Thoracic aorta (tissue), 2 donors: ENCODE data around the gene MAX. TPM values are rescaled to one million over a fixed set of nuclear protein-coding genes. Genes with fewer than 3 reads are reported as not detected.
"Not testable (repeated sequence)": the region's sequence is repeated elsewhere in the genome, so short reads cannot be mapped to it uniquely, and the experiment has no call there.

Experiments
- ATAC-seq: fragments of 150-250 bp; one replicate; pipeline ENCODE4 v1.8.0; 2017; ENCODE audit warnings: low read depth; ENCODE audit not compliant: insufficient number of reproducible peaks, low FRiP score
- DNase-seq: peaks from one replicate; pipeline ENCODE4 v3.0.0-alpha.2; 2020; ENCODE audit warnings: low spot score
- H3K27ac ChIP-seq, 2 donors: fragments of 200-600 bp; sonication (generic); 1 replicate in 1 of 2; 2 replicates in 1 of 2; pipeline ENCODE4 v1.5.1; 2016; ENCODE audit warnings: mild to moderate bottlenecking in 2 of 2, moderate library complexity in 2 of 2
- H3K27me3 ChIP-seq: fragments of 200-600 bp; sonication (generic); replicated peaks from 2 replicates; pipeline ENCODE4 v1.6.0; 2016; ENCODE audit warnings: mild to moderate bottlenecking; ENCODE audit not compliant: insufficient read depth
- H3K36me3 ChIP-seq: fragments of 200-600 bp; sonication (generic); one replicate; pipeline ENCODE4 v1.5.1; 2016
- H3K4me1 ChIP-seq, 2 donors: fragments of 200-600 bp; sonication (generic); 1 replicate in 1 of 2; 2 replicates in 1 of 2; pipeline versions ENCODE4 v1.5.1 to v1.6.0; 2016; ENCODE audit warnings: low read depth in 2 of 2, mild to moderate bottlenecking in 1 of 2; ENCODE audit not compliant: control insufficient read depth in 1 of 2
- H3K4me3 ChIP-seq: fragments of 200-600 bp; sonication (generic); 2 replicates; pipeline ENCODE4 v1.5.1; 2016; ENCODE audit warnings: mild to moderate bottlenecking
- H3K9me3 ChIP-seq: fragments of 200-600 bp; sonication (generic); 2 replicates; pipeline ENCODE4 v1.5.1; 2016
- total RNA-seq, 2 donors: library from RNA; depleted of rRNA; stranded (reverse); fragments of >200 nt; gene quantifications; one replicate each; pipeline versions ENCODE4 v1.1.0 to v1.2.3, GENCODE V29; 2016
- TF ChIP-seq, protein P1 (sequence below): fragments of 200-600 bp; sonication (generic); IDR thresholded peaks from one replicate; pipeline ENCODE4 v1.5.1; 2019; ENCODE audit warnings: antibody characterized with exemption

Gene MAX
- total RNA-seq, 2 donors from 2014 or later = 33.2 to 52.8 TPM

DNA sequence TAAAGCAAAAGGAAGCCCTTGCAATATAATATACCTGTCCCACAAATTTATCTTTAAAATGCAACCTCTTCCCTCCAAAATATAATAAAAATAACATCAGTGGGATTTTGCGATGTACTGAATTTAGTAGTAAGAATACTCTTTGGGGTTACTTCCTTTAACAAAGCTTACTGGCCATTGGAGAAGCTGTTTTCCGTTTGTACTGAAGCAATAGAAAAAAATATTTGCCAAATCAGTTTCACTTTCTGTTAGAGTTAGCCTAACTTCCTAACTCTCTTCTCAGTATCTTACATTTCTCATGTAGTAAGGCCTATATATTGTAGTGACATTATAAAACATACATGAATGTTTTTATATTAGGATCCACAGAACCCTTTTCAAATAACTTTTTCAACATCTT is 3.7 kb downstream of the MAX start:
- no peaks in the 10 kb centered on the region for H3K27me3 ChIP-seq
- ATAC-seq (no peak), DNase-seq (no peak)
- peaks cover 49 to 74% of the 10 kb centered on the region in 2 donors for H3K4me1 ChIP-seq
- TF ChIP-seq, protein P1, sequence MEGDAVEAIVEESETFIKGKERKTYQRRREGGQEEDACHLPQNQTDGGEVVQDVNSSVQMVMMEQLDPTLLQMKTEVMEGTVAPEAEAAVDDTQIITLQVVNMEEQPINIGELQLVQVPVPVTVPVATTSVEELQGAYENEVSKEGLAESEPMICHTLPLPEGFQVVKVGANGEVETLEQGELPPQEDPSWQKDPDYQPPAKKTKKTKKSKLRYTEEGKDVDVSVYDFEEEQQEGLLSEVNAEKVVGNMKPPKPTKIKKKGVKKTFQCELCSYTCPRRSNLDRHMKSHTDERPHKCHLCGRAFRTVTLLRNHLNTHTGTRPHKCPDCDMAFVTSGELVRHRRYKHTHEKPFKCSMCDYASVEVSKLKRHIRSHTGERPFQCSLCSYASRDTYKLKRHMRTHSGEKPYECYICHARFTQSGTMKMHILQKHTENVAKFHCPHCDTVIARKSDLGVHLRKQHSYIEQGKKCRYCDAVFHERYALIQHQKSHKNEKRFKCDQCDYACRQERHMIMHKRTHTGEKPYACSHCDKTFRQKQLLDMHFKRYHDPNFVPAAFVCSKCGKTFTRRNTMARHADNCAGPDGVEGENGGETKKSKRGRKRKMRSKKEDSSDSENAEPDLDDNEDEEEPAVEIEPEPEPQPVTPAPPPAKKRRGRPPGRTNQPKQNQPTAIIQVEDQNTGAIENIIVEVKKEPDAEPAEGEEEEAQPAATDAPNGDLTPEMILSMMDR = no peak
- peaks cover 1% of the 10 kb centered on the region for H3K36me3 ChIP-seq
- no peaks in the 10 kb centered on the region for H3K9me3 ChIP-seq
- H3K4me3 ChIP-seq = peak overlapping the region; percentile 45
- peak overlapping the region; percentile 8 to 13 for H3K27ac ChIP-seq

DNA sequence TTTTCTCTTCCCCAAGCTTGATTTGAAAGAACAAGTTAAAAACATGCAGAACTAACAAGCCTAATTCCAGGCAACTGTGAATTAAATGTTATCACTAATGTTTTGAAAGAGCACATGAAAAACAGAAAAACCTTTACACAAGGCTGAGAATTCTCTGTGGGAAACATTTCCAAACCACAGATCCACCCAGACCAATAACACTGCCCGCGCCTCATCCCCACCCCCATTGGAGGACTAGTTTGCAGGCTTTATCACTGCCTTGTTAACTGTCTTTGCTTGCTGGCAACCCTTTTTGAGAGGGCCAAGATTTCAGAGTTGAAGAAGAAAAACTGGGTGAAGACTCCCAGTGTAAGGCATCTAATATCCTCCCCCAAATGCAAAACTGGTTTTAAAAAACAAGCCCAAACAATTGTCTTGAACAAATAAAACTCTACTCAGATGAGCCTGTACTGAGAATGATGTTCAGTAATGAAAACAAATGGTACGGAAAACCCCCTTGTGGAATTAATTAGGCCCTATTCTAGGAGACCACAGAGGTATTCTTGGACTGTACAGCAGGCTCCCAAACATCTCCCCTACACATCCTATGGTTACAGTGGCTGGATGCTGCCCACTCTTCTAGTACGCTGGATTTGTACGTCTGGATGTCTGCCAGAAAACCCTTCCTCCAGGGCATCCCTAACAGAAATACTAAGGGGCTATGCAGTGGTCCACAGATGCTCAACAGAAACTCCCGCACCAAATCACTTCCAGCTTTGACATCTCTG is 5.8 kb downstream of the MAX start:
- Histone ChIP-seq H3K9me3 (no peaks in the 10 kb centered on the region), H3K27me3 (no peaks in the 10 kb centered on the region), H3K4me1 (peaks cover 49 to 68% of the 10 kb centered on the region in 2 donors), H3K36me3 (peaks cover 18% of the 10 kb centered on the region), H3K27ac (peak overlapping the region; percentile 37 to 44), H3K4me3 (no peak overlapping the region)
- TF ChIP-seq, protein P1 = no peak
- ATAC-seq = no peak
- DNase-seq = no peak

DNA sequence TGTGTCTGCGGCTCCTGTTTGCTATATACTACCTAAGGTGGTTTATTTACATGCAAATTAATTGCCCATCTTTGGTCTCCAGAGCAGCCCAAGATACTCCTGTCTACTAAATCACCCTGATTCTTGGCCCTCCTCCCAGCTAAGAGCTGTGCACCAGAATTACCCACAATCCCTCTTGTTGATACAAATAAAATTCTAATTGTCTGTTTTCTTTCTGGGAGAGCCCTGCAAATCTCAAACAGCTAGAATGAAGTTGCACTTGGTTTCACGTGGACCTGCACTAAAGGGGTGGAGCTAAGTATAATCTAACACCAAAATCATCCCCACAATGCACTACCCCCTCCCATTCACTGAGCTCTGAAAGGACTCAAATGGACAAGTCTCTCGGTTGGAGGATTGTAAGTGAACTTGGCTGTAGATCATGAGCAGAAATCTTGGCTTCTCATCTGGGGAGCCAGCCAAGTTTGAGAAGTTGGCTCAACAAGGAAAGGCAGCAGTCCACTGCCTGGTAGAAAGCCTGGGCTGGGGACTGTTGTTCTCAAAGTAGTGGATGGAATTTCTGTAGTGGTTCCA is 6.6 kb downstream of the MAX start:
- H3K27me3 ChIP-seq = no peaks in the 10 kb centered on the region
- H3K4me1 ChIP-seq = peaks cover 43 to 62% of the 10 kb centered on the region in 2 donors
- peaks cover 23% of the 10 kb centered on the region for H3K36me3 ChIP-seq
- peak overlapping the region; percentile 24 to 44 for H3K27ac ChIP-seq
- TF ChIP-seq, protein P1 = no peak
- no peaks in the 10 kb centered on the region for H3K9me3 ChIP-seq
- peak overlapping the region; percentile 7 for H3K4me3 ChIP-seq
- no peak for DNase-seq
- peak; percentile 37 for ATAC-seq

DNA sequence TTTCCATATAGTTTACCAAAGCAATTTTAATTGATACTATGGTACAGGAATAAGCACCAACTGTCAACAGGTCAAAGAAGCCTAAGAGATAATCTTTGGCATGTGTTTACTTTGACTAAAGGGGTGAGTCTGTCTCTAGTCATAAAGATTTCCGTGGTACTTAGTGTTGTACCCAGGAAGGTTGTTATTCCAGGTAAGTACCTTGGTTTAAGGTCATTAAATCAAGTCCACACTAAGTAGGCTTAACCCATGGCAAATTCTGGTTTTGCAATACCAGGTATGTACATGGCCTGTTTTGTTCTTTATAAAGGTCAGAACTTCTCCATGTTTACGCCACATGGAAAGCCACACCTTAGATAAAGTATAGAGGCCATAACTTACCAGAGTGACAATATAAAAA is 10.0 kb downstream of the MAX start:
- no peak for ATAC-seq
- peaks cover 43% of the 10 kb centered on the region for H3K36me3 ChIP-seq
- H3K4me3 ChIP-seq = no peak overlapping the region
- no peak overlapping the region for H3K27ac ChIP-seq
- no peak for DNase-seq
- H3K9me3 ChIP-seq = no peaks in the 10 kb centered on the region
- H3K4me1 ChIP-seq = peaks cover 20 to 32% of the 10 kb centered on the region in 2 donors
- TF ChIP-seq, protein P1 = no peak
- H3K27me3 ChIP-seq = no peaks in the 10 kb centered on the region

DNA sequence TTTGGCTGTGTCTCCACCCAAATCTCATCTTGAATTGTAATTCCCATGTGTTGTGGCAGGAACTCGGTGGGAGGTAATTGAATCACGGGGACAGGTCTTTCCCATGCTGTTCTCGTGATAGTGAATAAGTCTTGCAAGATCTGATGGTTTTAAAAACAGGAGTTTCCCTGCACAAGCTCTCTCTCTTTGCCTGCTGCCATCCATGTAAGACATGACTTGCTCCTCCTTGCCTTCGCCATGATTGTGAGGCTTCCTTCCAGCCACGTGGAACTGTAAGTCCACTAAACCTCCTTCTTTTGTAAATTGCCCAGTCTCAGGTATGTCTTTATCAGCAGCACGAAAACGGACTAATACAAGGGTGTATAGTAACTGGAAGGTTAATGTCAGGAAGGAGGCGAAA is 14.5 kb downstream of the MAX start:
- ATAC-seq = not testable (repeated sequence)

DNA sequence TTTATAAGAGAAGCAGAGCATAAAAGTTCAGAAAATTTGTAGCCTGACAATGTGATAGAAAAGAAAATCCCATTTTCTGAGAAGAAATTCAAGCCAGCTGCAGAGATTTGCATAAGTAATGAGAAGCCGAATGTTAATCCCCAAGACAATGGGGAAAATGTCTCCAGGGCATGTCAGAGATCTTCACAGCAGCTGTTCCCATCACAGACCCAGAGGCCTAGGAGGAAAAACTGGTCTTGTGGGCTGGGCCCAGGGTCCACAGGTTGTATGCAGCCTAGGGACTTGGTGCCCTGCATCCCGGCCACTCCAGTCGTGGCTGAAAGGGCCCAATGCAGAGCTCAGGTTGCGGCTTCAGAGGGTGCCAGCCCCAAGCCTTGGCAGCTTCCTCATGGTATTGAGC is 15.6 kb downstream of the MAX start:
- H3K4me1 ChIP-seq = peaks cover 6 to 13% of the 10 kb centered on the region in 2 donors
- ATAC-seq, H3K27me3 ChIP-seq, H3K27ac ChIP-seq, DNase-seq, H3K4me3 ChIP-seq, H3K9me3 ChIP-seq: not testable (repeated sequence)
- H3K36me3 ChIP-seq = peaks cover 46% of the 10 kb centered on the region

More for the DNA sequence above, 14.5 kb downstream of the MAX start:
- H3K27ac ChIP-seq, H3K27me3 ChIP-seq, H3K9me3 ChIP-seq, DNase-seq, H3K4me3 ChIP-seq: not testable (repeated sequence)
- peaks cover 50% of the 10 kb centered on the region for H3K36me3 ChIP-seq
- peaks cover 6 to 11% of the 10 kb centered on the region in 2 donors for H3K4me1 ChIP-seq
